Midbrain (tissue), 1 donor: ENCODE results near the gene AHRR.
"Not testable (repeated sequence)": the region's sequence is repeated elsewhere in the genome, so short reads cannot be mapped to it uniquely, and the experiment has no call there.

Experiments used
- DNase-seq: peaks from one replicate; lab custom pipeline; 2025; lab: John Stamatoyannopoulos, UW

AHRR gene

GRCh38 chr5:305459-305858 lies 16.1 kb upstream of the AHRR start:
- DNase-seq = no peak

- no peak for DNase-seq
These were observed 15.3 kb upstream of the AHRR start for GRCh38 chr5:306011-306805.

GRCh38 chr5:307306-307705 lies 14.2 kb upstream of the AHRR start:
- no peak for DNase-seq

- no peak for DNase-seq
These were observed 13.5 kb upstream of the AHRR start for GRCh38 chr5:307794-308579.

- DNase-seq = no peak
These were observed 12.7 kb upstream of the AHRR start for GRCh38 chr5:308672-309271.

GRCh38 chr5:309831-310230 lies 11.7 kb upstream of the AHRR start:
- DNase-seq = not testable (repeated sequence)

- DNase-seq = no peak
These were observed 11.0 kb upstream of the AHRR start for GRCh38 chr5:310516-310915.

- no peak for DNase-seq
These were observed 10.5 kb upstream of the AHRR start for GRCh38 chr5:310941-311434.

- DNase-seq = no peak
These were observed 9.6 kb upstream of the AHRR start for GRCh38 chr5:311963-312362.

GRCh38 chr5:312845-313244 lies 8.7 kb upstream of the AHRR start:
- no peak for DNase-seq

- DNase-seq = no peak
These were observed 8.2 kb upstream of the AHRR start for GRCh38 chr5:313265-313664.

- no peak for DNase-seq
These were observed 7.6 kb upstream of the AHRR start for GRCh38 chr5:313806-314376.

- no peak for DNase-seq
These were observed 6.6 kb upstream of the AHRR start for GRCh38 chr5:314676-315487.

GRCh38 chr5:315488-316209 lies 5.9 kb upstream of the AHRR start:
- DNase-seq = no peak

- no peak for DNase-seq
These were observed 5.1 kb upstream of the AHRR start for GRCh38 chr5:316210-317085.

GRCh38 chr5:317086-317811 lies 4.3 kb upstream of the AHRR start:
- DNase-seq = peak; percentile 36

GRCh38 chr5:318341-318897 lies 3.1 kb upstream of the AHRR start:
- DNase-seq = no peak

GRCh38 chr5:318931-319601 lies 2.4 kb upstream of the AHRR start:
- no peak for DNase-seq
